Hematopoietic multipotent progenitor cell treated with erythropoietin and hydrocortisone succinate and interleukin-3 and kit ligand, for 4 days (in vitro differentiated cells): Measurements from ENCODE around the gene SPATS2L.

Experiments used
- DNase-seq: peaks from one replicate; pipeline ENCODE4 v3.0.0-alpha.2; 2015

The SPATS2L gene

GRCh38 chr2:200378652-200379290 lies 72.3 kb downstream of the SPATS2L start:
- no peak for DNase-seq

- DNase-seq, result no peak
Measured at GRCh38 chr2:200379481-200380090, 73.1 kb downstream of the SPATS2L start.

GRCh38 chr2:200380091-200380561 lies 73.6 kb downstream of the SPATS2L start:
- peak; percentile 19 for DNase-seq

- peak; percentile 68 for DNase-seq
Measured at GRCh38 chr2:200380833-200381542, 74.5 kb downstream of the SPATS2L start.

- no peak for DNase-seq
Measured at GRCh38 chr2:200382874-200383273, 76.4 kb downstream of the SPATS2L start.

- peak; percentile 66 for DNase-seq
Measured at GRCh38 chr2:200383380-200384110, 77.1 kb downstream of the SPATS2L start.

GRCh38 chr2:200385063-200385635 lies 78.7 kb downstream of the SPATS2L start:
- DNase-seq, result no peak

- DNase-seq, result no peak
Measured at GRCh38 chr2:200393191-200393590, 86.7 kb downstream of the SPATS2L start.

GRCh38 chr2:200394045-200394444 lies 87.6 kb downstream of the SPATS2L start:
- no peak for DNase-seq

- no peak for DNase-seq
Measured at GRCh38 chr2:200396781-200397242, 90.3 kb downstream of the SPATS2L start.

- DNase-seq, result no peak
Measured at GRCh38 chr2:200397785-200398184, 91.3 kb downstream of the SPATS2L start.

GRCh38 chr2:200399046-200399445 lies 92.6 kb downstream of the SPATS2L start:
- no peak for DNase-seq

GRCh38 chr2:200399636-200400035 lies 93.1 kb downstream of the SPATS2L start:
- no peak for DNase-seq

GRCh38 chr2:200403814-200404213 lies 97.3 kb downstream of the SPATS2L start:
- peak; percentile 13 for DNase-seq

- no peak for DNase-seq
Measured at GRCh38 chr2:200404615-200405014, 98.1 kb downstream of the SPATS2L start.

GRCh38 chr2:200405599-200406298 lies 99.3 kb downstream of the SPATS2L start:
- DNase-seq, result peak; percentile 40

- peak; percentile 7 for DNase-seq
Measured at GRCh38 chr2:200406379-200406778, 99.9 kb downstream of the SPATS2L start.

- peak; percentile 10 for DNase-seq
Measured at GRCh38 chr2:200408428-200409316, 102.2 kb downstream of the SPATS2L start.

- DNase-seq, result no peak
Measured at GRCh38 chr2:200411831-200412230, 105.3 kb downstream of the SPATS2L start.

GRCh38 chr2:200414367-200414766 lies 107.9 kb downstream of the SPATS2L start:
- DNase-seq, result no peak

GRCh38 chr2:200415455-200415854 lies 109.0 kb downstream of the SPATS2L start:
- no peak for DNase-seq
